ENCODE data around the gene SPPL2A.
"Not testable (repeated sequence)": the region's sequence is repeated elsewhere in the genome, so short reads cannot be mapped to it uniquely, and the experiment has no call there.

Gene SPPL2A

GRCh38 chr15:50773389-50773788, 7.9 kb upstream of the SPPL2A start:
- no peak for DNase-seq (ENCODE audit: insufficient read length, low spot score)
- no peak for FAIRE-seq

GRCh38 chr15:50767332-50767861, 1.9 kb upstream of the SPPL2A start:
- no peak for FAIRE-seq

GRCh38 chr15:50764461-50765194, 878 bp downstream of the SPPL2A start:
- DNase-seq (ENCODE audit: insufficient read length, low spot score) (no peak), FAIRE-seq (no peak)

More at GRCh38 chr15:50767332-50767861, 1.9 kb upstream of the SPPL2A start:
- DNase-seq (ENCODE audit: insufficient read length, low spot score) = no peak

GRCh38 chr15:50758712-50759205, 6.7 kb downstream of the SPPL2A start:
- FAIRE-seq (no peak), DNase-seq (ENCODE audit: insufficient read length, low spot score) (no peak)

- no peak for FAIRE-seq
- no peak for DNase-seq (ENCODE audit: insufficient read length, low spot score)
Observed at GRCh38 chr15:50753463-50753862, 12.0 kb downstream of the SPPL2A start.

GRCh38 chr15:50751394-50751793, 14.1 kb downstream of the SPPL2A start:
- FAIRE-seq (no peak), DNase-seq (ENCODE audit: insufficient read length, low spot score) (no peak)

GRCh38 chr15:50750227-50750705, 15.2 kb downstream of the SPPL2A start:
- DNase-seq (ENCODE audit: insufficient read length, low spot score) = no peak
- FAIRE-seq = no peak

GRCh38 chr15:50747523-50747922, 18.0 kb downstream of the SPPL2A start:
- FAIRE-seq = no peak
- DNase-seq (ENCODE audit: insufficient read length, low spot score) = no peak

GRCh38 chr15:50744601-50745000, 20.9 kb downstream of the SPPL2A start:
- no peak for DNase-seq (ENCODE audit: insufficient read length, low spot score)
- no peak for FAIRE-seq

- FAIRE-seq = no peak
- no peak for DNase-seq (ENCODE audit: insufficient read length, low spot score)
Observed at GRCh38 chr15:50740955-50741354, 24.6 kb downstream of the SPPL2A start.

- no peak for FAIRE-seq
Observed at GRCh38 chr15:50736823-50737222, 28.7 kb downstream of the SPPL2A start.

GRCh38 chr15:50735156-50735555, 30.4 kb downstream of the SPPL2A start:
- DNase-seq (ENCODE audit: insufficient read length, low spot score) (no peak), FAIRE-seq (no peak)

More at GRCh38 chr15:50736823-50737222, 28.7 kb downstream of the SPPL2A start:
- DNase-seq (ENCODE audit: insufficient read length, low spot score) = no peak

GRCh38 chr15:50726315-50726714, 39.2 kb downstream of the SPPL2A start:
- FAIRE-seq = no peak
- DNase-seq (ENCODE audit: insufficient read length, low spot score) = no peak

- DNase-seq (ENCODE audit: insufficient read length, low spot score) (no peak), FAIRE-seq (no peak)
Observed at GRCh38 chr15:50718700-50719125, 46.8 kb downstream of the SPPL2A start.

- no peak for DNase-seq (ENCODE audit: insufficient read length, low spot score)
- no peak for FAIRE-seq
Observed at GRCh38 chr15:50712018-50712417, 53.5 kb downstream of the SPPL2A start.

- no peak for DNase-seq (ENCODE audit: insufficient read length, low spot score)
- no peak for FAIRE-seq
Observed at GRCh38 chr15:50710585-50710984, 54.9 kb downstream of the SPPL2A start.

- FAIRE-seq (no peak), DNase-seq (ENCODE audit: insufficient read length, low spot score) (no peak)
Observed at GRCh38 chr15:50707878-50708427, 57.6 kb downstream of the SPPL2A start.

- DNase-seq (ENCODE audit: insufficient read length, low spot score) = peak; percentile 11
- FAIRE-seq = no peak
Observed at GRCh38 chr15:50702762-50703334, 62.7 kb downstream of the SPPL2A start.

GRCh38 chr15:50698101-50698500, 67.4 kb downstream of the SPPL2A start:
- FAIRE-seq = no peak
- DNase-seq (ENCODE audit: insufficient read length, low spot score) = no peak

GRCh38 chr15:50697109-50697797, 68.3 kb downstream of the SPPL2A start:
- FAIRE-seq (no peak), DNase-seq (ENCODE audit: insufficient read length, low spot score) (no peak)

- not testable (repeated sequence) for DNase-seq (ENCODE audit: insufficient read length, low spot score)
Observed at GRCh38 chr15:50694634-50695165, 70.8 kb downstream of the SPPL2A start.

More at GRCh38 chr15:50694634-50695165, 70.8 kb downstream of the SPPL2A start:
- FAIRE-seq = not testable (repeated sequence)
